Measurements from ENCODE around the gene TNK2.

GRCh38 chr3:195870937-195871336 is 37.4 kb downstream of the TNK2 start:
- no peak for TF ChIP-seq CTCF (IDR thresholded peaks at IDR 0.05; ENCODE audit: borderline replicate concordance, extremely low read depth, low read length, poor library complexity, severe bottlenecking)
- no peak for TF ChIP-seq EZH2 (IDR thresholded peaks at IDR 0.05; ENCODE audit: borderline replicate concordance, low read depth, low read length, severe bottlenecking)

Data from DND-41 (cell line).